HG02870 (cell line): ENCODE data around the gene ZNF831.

Experiments
- ATAC-seq: cut with Tn5 transposase; IDR thresholded peaks from one replicate; pipeline ENCODE4 v1.9.1; 2021; ENCODE audit warnings: mild to moderate bottlenecking, moderate library complexity; ENCODE audit not compliant: unreplicated experiment

Gene ZNF831

DNA sequence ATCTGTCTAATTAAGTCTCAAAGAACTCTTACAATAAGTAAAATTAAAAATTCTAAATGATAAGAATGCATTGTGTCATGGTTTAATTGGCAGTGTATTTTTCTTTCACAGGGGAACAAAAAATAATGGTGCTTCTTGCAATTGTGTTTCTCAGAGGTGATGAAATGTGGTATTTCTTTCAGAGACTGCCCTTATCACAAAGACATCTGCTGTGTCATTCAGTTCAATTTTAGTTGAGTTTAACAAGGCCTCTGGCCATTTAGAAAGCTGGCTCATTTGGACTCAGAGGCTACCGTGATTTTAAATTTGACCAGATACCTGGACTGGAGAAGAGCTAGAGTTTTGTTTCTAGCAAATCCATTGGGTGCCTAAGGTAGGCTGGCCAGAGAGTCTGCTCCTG, 23.6 kb upstream of the ZNF831 start:
- ATAC-seq = no peak

DNA sequence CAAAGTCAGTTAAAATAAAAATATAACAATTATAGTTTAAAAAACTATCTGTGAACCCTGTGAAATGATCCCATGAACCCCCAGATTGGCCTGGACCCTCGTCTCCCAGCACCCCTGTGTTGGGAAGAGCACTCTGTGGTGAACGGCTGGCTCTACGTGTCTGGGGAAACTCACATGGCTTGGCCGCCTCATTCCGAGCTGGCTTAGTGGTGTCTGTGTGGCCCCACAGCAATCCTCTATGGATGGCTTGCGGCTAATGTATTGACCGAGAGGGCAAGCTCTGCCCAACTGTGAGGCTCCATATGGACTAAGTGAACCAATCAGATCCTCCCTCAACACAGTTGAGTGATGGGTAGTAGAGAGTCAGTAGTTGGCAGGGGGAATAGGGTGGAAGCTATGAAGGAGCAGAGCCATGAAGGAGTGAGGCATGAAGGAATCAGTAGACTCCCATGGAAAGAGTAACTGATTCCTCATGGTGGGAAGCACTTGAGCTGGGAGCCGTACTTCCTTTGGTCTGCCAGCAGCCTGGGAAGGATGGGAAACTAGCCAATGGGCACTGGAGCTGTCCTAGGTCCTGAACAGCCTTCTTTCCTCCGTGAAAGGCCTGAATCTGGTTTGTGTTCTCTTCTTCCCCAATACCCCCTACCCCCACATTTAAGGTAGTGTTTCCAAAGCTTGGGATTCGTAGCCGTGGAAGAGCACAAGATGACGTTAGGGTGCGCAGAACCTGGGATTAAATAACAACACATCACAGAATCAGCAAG, 21.6 kb upstream of the ZNF831 start:
- no peak for ATAC-seq

DNA sequence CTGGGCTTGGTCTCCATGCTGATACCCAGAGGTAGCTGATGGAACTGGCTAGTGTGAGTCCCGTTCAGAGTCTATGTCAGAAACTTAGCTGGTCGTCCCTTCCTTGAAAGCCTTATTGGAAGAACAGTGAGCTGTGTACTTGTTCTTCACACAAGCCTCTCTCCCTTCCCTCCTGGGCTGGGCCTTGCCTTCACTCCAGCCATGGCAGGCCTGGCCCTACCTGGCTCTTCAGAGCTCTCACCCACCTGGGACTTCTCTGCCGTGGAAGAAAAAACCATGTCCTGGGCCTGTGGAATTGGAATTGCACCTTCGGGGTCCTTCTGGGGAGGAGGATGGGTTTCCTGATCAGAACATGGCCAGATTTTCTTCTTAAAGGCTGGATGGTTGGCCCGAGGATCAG, 20.3 kb upstream of the ZNF831 start:
- no peak for ATAC-seq

GRCh38 chr20:59144179-59144830, 19.3 kb upstream of the ZNF831 start:
- no peak for ATAC-seq

DNA sequence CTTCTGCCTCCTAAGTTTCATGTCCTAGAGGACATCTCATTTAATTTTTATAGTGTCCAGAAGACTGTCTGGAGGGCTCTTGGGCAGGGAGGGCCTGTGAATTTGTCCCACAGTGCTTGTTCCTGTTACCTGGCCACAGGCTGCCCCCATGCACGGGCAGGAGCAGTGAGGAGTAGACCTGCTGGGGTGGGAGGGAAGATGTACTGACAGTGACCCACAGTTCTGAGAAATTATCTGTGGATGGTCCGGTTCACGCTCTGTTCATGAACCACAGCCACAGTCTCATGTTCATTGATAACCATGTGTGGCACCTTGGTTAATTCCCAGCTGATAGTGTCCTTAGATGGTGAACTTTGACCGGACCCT, 18.8 kb upstream of the ZNF831 start:
- no peak for ATAC-seq

GRCh38 chr20:59145247-59145923, 18.2 kb upstream of the ZNF831 start:
- ATAC-seq = no peak

- no peak for ATAC-seq
These were observed 17.5 kb upstream of the ZNF831 start for GRCh38 chr20:59145924-59146779.

DNA sequence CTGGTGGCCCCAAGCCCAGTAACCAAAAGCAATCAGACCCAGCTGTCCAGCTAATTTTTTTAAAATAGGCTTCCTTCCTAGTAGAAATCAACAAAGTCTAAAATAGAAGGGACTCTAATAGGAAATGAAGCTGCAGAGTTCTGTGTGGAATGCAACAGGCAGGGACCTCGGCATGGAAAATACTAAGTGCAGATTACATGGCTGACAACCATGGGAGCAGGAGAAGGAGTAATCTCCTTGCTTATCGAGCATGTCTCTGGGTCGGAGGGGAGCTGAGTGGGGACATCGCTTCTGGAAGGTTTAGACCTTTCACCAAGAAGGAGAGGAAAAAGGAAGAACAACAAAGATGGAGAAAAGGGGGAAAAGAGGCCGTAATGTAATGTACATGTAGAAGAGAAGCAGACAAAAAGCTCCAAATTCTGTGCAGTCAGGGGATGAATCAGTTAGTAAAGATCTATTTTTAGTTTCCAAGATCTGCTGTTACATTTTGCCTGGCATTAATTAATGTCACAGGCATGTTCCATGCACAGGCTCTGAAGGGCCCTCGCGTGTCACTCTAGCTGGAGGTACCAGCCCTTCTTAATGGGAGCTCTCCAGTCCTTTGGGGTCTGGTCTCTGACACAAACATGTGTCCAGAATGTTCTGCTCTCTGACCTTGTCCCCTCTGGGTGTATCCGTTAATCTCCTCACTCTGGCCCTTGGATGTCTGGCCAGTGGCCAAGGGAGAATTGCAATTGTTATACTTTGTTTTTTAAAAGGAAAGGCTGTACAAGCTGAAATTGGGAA, 16.6 kb upstream of the ZNF831 start:
- no peak for ATAC-seq

- ATAC-seq = no peak
These were observed 16.0 kb upstream of the ZNF831 start for GRCh38 chr20:59147586-59147985.

DNA sequence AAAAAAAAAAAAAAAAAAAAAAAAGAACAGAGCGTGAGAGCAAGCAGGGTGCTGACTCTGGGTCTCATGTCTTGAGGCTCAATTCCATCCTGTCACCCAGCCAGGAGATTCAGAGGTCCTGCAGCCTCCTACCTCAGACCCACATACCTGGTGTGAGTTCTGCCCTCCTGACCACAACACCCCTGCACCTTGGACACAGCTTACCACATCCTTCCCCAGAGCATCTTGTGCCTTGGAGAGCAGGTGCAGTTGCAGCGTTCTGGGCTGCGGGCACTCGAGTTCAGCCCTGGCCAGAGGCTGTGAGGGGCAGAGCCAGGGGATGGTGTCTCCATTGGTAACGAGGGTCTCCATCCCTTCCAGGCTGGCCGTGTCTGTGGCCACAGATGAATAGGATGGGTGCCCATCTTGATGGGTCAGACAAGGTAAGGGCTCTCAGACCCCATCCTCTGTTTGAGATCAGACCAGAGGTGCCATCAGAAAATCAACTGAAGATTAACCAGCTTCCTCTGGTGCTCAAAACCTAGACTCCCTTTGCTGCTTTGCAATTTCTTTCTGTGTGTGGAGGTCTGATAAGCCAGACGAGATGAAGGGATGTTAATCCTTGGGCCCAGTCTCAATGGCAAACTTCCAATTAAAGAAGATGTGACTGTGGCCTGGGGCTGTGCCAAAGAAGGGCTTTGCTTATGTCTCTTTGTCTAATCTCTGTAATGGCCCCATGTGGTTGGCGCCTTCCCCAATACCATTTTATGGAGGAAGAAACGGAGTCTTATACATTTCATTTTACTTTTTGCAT, 14.7 kb upstream of the ZNF831 start:
- no peak for ATAC-seq

DNA sequence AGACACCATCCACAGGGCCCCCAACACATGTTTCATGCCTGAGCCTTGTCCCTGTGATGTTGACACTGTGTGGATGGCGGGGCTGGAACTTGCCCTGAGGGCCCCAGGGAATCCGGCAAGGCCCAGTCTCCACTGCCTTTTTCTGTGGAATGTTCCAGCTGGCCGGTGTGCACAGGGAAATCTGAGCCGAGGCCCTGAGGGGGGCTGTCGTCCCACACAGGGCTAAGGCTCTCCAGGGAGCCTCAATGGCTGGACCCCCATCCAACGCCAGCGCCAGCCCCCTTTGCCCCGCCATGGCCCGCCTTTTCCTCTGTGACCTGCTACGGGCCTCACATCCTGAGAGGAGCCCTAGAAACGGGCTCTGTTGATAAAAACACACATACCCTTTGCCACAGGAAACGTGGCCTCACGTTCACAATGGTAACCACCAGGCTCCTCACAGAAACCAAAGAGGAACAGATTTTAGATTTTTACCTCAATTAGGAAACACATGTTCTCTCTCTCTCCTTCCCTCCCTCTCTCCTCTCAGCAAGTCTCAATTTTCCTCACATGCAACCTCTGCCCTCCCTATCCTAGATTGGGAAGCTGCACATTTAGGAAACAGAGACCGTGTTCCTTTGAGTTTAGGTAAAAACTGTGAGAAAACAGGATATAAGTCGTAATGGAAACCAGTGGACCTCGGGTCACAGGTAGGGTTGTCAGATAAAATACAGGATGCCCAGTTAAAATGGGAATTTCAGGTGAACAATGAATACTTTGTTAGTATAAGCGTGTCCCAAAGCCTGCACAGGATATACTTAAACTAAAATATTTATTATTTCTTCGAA, 13.7 kb upstream of the ZNF831 start:
- no peak for ATAC-seq

DNA sequence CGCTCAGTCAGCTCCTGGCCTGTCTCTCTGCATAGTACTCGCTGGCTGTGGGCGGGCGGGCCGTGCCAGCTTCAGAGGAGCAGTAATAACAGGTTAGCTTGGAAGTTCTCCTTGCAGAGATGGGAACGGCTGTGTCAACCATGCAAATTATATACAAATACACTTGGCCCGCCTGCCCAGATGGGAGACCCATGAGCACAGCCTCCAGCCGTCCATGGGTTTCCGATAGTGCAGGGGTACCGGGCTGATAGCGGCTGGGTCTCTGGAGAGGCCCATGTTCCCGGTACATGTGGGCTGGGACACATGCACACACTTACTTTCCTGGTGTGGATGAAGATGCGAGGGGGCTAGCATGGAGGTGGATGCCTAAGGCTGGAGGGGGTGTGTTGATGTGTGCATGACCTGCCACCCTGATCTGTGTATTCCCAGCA, 12.8 kb upstream of the ZNF831 start:
- ATAC-seq = no peak

- ATAC-seq = no peak
These were observed 12.2 kb upstream of the ZNF831 start for GRCh38 chr20:59151391-59151790.

DNA sequence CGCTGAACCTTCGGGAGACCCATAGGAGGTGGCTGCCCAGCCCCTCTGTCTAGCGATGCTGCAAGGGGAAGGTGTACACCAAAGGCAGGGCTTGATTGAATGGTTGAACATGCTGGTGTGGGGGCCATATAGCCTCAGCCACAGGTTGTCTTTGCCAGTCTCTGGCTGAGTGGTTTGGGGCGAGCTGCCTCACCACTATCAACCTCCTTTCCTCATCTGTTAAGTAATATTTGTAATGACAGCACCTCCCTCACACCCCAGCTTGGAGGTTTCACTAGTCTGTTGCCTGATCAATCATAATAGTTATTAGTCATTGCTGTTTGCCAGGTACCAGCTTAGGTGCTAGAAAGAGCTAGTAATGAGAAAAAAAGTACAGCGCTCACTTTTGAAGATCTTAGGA, 11.8 kb upstream of the ZNF831 start:
- ATAC-seq = no peak

DNA sequence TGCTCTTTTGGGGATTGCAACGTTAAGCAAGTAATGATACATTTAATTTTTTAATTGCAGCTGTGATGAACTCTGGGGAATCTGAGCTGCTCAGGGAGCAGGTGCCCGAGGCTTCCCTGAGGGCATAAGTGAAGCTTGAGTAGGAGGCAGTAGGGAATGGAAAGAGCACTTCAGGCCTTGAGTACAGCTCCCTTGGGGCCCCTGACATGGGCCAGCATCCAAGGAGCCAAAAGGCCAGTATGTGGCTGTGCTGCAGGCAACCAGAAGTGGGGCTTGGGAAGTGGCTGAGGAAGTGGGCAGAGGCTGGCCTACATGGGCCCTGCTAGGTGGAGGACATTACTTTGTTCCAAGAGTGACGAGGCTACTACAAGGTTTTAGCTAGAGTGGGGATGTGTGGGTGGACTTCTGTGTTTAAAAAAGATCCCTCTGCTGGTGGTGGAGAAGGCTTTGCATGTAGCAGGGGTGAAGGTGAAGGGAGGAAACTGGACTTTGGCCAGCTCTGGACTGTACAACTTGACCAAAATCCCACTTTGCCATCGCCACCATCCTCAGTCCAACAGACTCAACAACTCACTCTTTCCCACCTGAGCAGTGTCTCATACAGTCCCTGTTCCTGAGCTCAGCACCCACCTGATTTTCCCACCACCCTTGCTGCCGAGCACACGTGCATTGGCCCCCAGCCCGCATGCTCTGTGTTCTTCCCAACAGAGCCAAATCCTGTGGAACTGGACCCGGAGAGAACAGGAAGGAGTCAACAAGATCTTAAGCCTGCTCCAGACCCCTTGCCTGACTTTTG, 10.9 kb upstream of the ZNF831 start:
- ATAC-seq = no peak

- ATAC-seq = no peak
These were observed 10.3 kb upstream of the ZNF831 start for GRCh38 chr20:59153355-59153681.

DNA sequence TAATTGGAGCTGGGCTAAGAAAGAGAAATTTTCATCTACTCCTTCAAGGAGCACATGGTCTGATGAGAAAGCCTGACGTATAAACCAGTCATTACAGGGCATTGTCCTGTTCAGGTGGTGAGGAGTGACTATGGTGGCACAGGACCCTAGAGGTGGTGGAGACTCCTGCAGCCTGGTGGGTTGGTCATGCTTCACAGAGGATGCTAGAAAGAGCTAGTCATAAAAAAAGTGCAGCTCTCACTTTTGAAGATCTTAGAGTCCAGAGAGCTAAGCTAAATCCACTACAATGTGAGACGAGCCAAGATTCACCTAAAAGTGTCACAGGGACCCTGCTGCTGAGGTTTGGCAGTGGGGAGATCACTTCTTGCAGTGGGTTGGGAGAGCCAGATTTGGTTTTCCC, 9.8 kb upstream of the ZNF831 start:
- no peak for ATAC-seq
